Caco-2 (cell line): Measurements from ENCODE around the gene PCBP4. TPM values are rescaled to one million over a fixed set of nuclear protein-coding genes. Genes with fewer than 3 reads are reported as not detected.
"Not testable (repeated sequence)": the region's sequence is repeated elsewhere in the genome, so short reads cannot be mapped to it uniquely, and the experiment has no call there.

Experiments used
- BruUV-seq: library from RNA; stranded (reverse); fragments of 400-500 nt; replicated peaks from 2 replicates; lab custom pipeline; 2021; lab: Mats Ljungman, UMichigan
- CTCF ChIA-PET: fragments of 300-600 bp; sonication (Branson Sonifier 250); formaldehyde crosslinking; loops from one replicate; lab custom pipeline; 2022; ENCODE audit warnings: antibody characterized with exemption; lab: Charles Lee
- POLR2A ChIA-PET: fragments of 300-600 bp; sonication (Branson Sonifier 250); formaldehyde crosslinking; loops from one replicate; lab custom pipeline; 2022; ENCODE audit warnings: antibody characterized with exemption; lab: Charles Lee
- DNase-seq, 2 experiments: peaks; one replicate each; pipeline versions ENCODE4 v3.0.0 to v3.0.0-alpha.2; 2020 to 2022
- H3K27me3 ChIP-seq: replicated peaks from 2 replicates; pipeline ENCODE4 v1.6.0; 2011; ENCODE audit warnings: low read length; ENCODE audit not compliant: control insufficient read depth, insufficient read depth
- H3K36me3 ChIP-seq: 2 replicates; pipeline ENCODE4 v1.5.1; 2011; ENCODE audit warnings: low read length; ENCODE audit not compliant: control insufficient read depth, insufficient read depth
- H3K4me1 ChIP-seq: fragments of 250-450 bp; sonication (Bioruptor Pico); 2 replicates; pipeline ENCODE4 v1.5.1; 2020; ENCODE audit warnings: mild to moderate bottlenecking
- H3K4me3 ChIP-seq: 2 replicates; pipeline ENCODE4 v1.5.1; 2011; ENCODE audit warnings: low read depth, mild to moderate bottlenecking, control low read depth, low read length
- H3K9me3 ChIP-seq: fragments of 250-450 bp; sonication (Bioruptor Pico); 2 replicates; pipeline ENCODE4 v1.5.1; 2020; ENCODE audit warnings: mild to moderate bottlenecking, moderate library complexity
- H3K27ac Mint-ChIP-seq: one replicate; pipeline ENCODE4 v1.8.0; 2022; ENCODE audit warnings: mixed read lengths; ENCODE audit not compliant: unreplicated experiment
- H3K27me3 Mint-ChIP-seq: one replicate; pipeline ENCODE4 v1.8.0; 2022; ENCODE audit warnings: mixed read lengths; ENCODE audit not compliant: insufficient read depth, unreplicated experiment
- H3K36me3 Mint-ChIP-seq: one replicate; pipeline ENCODE4 v1.8.0; 2022; ENCODE audit warnings: mild to moderate bottlenecking, mixed read lengths; ENCODE audit not compliant: insufficient read depth, unreplicated experiment
- H3K4me1 Mint-ChIP-seq: one replicate; pipeline ENCODE4 v1.8.0; 2022; ENCODE audit warnings: low read depth, mixed read lengths; ENCODE audit not compliant: unreplicated experiment
- H3K4me3 Mint-ChIP-seq: one replicate; pipeline ENCODE4 v1.8.0; 2022; ENCODE audit warnings: mild to moderate bottlenecking, moderate library complexity, mixed read lengths; ENCODE audit not compliant: unreplicated experiment
- H3K9me3 Mint-ChIP-seq: one replicate; pipeline ENCODE4 v1.8.0; 2022; ENCODE audit warnings: mixed read lengths; ENCODE audit not compliant: unreplicated experiment
- intact Hi-C: fragments of 100-400 bp; cut with micrococcal nuclease; formaldehyde crosslinking; loops from one replicate; pipeline ENCODE4 v1.10.0; 2022; ENCODE audit not compliant: unreplicated experiment
- total RNA-seq: library from RNA; stranded (reverse); gene quantifications from 2 replicates; pipeline ENCODE4 v1.2.3, GENCODE V29; 2022
- TF ChIP-seq, protein P1 (sequence below), 2 experiments: fragments of 200-600 bp in 1 of 2; IDR thresholded peaks; 1 replicate in 1 of 2; 2 replicates in 1 of 2; pipeline versions ENCODE4 v1.5.1 to v1.8.0; 2011 to 2022; ENCODE audit warnings: antibody characterized with exemption in 1 of 2, control low read depth in 1 of 2, inconsistent platforms in 1 of 2, low read depth in 1 of 2, low read length in 1 of 2, mild to moderate bottlenecking in 1 of 2, moderate library complexity in 1 of 2; ENCODE audit not compliant: insufficient read depth in 1 of 2, severe bottlenecking in 1 of 2, unreplicated experiment in 1 of 2

The PCBP4 gene
- total RNA-seq, 1 experiment from 2014 or later = 46.5 TPM

DNA sequence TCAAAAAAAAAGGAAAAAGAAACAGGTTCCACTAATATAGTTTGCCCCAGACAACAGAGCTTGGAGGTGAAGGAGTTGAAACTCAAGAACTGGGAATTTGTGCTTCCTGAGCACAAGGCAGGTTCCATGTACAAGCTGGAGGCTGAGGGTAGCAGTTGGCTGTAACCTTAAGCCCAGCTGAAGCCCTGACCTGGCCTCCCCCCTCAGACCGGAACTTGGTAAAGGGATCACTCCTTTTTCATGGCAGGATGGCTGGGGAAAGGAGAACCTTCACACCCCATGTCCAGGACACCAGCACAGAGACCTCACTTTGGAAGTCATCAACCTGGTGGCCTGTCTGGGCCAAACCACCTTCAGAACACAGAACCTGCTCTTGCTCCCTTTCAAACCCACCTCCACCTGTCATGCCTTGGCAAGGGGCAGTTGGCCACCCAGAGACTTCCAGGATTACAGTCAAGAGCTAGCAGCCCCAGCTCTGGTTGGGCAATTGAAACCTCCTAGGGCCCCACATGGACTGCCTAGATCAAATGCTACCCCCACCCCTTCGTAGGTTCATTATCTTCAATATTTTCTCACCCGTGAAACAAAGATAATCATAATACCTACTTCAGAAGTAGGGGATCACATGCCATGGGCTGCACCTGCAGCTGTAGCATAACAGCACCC, 24.9 kb upstream of the PCBP4 start:
- Histone ChIP-seq H3K4me3 (no peak overlapping the region), H3K4me1 (peaks cover 12% of the 10 kb centered on the region), H3K9me3 (no peaks in the 10 kb centered on the region), H3K36me3 (peaks cover 10% of the 10 kb centered on the region), H3K27me3 (no peaks in the 10 kb centered on the region)
- no peak for DNase-seq
- TF ChIP-seq, protein P1, sequence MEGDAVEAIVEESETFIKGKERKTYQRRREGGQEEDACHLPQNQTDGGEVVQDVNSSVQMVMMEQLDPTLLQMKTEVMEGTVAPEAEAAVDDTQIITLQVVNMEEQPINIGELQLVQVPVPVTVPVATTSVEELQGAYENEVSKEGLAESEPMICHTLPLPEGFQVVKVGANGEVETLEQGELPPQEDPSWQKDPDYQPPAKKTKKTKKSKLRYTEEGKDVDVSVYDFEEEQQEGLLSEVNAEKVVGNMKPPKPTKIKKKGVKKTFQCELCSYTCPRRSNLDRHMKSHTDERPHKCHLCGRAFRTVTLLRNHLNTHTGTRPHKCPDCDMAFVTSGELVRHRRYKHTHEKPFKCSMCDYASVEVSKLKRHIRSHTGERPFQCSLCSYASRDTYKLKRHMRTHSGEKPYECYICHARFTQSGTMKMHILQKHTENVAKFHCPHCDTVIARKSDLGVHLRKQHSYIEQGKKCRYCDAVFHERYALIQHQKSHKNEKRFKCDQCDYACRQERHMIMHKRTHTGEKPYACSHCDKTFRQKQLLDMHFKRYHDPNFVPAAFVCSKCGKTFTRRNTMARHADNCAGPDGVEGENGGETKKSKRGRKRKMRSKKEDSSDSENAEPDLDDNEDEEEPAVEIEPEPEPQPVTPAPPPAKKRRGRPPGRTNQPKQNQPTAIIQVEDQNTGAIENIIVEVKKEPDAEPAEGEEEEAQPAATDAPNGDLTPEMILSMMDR (IDR thresholded peaks at IDR 0.05; ENCODE audit: insufficient read depth in 1 of 2, low read depth in 1 of 2, low read length in 1 of 2, severe bottlenecking in 1 of 2, unreplicated experiment in 1 of 2) = no peak
- Mint-ChIP-seq H3K4me3 (no peak overlapping the region), H3K27me3 (no peaks in the 10 kb centered on the region), H3K27ac (no peak overlapping the region), H3K9me3 (no peaks in the 10 kb centered on the region), H3K4me1 (peaks cover 11% of the 10 kb centered on the region), H3K36me3 (peaks cover 73% of the 10 kb centered on the region)
- CTCF ChIA-PET = interaction anchor here (0.9 to 1.0 kb wide), 2 partner anchors 10 to 51 kb away, joined by 3 read pairs; partner anchors contain the start of gene RRP9
- BruUV-seq = TSS peak; percentile 45
- POLR2A ChIA-PET = interaction anchor here (1.0 to 2.4 kb wide), 2 partner anchors 9 to 18 kb away, joined by 3 to 15 read pairs; partner anchors contain the start of gene ACY1
- intact Hi-C loops = no loop called here

DNA sequence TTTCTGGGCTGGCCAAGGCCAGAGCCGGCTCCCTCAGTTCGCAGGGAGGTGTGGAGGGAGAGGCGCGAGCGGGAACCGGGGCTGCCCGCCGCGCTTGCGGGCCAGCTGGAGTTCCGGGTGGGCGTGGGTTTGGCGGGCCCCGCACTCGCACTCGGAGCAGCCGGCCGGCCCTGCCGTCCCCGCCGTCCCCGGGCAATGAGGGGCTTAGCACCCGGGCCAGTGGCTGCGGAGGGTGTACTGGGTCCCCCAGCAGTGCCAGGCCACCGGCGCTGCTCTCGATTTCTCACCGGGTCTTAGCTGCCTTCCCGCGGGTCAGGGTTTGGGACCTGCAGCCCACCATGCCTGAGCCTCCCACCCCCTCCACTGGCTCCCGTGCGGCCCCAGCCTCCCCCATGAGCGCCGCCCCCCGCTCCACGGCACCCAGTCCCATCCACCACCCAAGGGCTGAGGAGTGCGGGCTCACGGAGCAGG, 23.3 kb upstream of the PCBP4 start:
- H3K9me3 Mint-ChIP-seq, H3K27me3 ChIP-seq, intact Hi-C loops, BruUV-seq, H3K4me3 Mint-ChIP-seq, H3K27me3 Mint-ChIP-seq, H3K36me3 ChIP-seq, DNase-seq, H3K9me3 ChIP-seq, H3K4me3 ChIP-seq: not testable (repeated sequence)
- Mint-ChIP-seq H3K4me1 (peaks cover 23% of the 10 kb centered on the region), H3K36me3 (peaks cover 69% of the 10 kb centered on the region), H3K27ac (peak overlapping the region; percentile 76)
- H3K4me1 ChIP-seq = peaks cover 28% of the 10 kb centered on the region
- ChIA-PET POLR2A (interaction anchor here (2.4 kb wide), 1 partner anchor 8 kb away, joined by 15 read pairs; the partner anchor contains the start of gene ACY1), CTCF (interaction anchor here (0.6 to 0.8 kb wide), 3 partner anchors 8 to 274 kb away, joined by 3 to 4 read pairs (median 3); partner anchors contain the start of gene RRP9)

DNA sequence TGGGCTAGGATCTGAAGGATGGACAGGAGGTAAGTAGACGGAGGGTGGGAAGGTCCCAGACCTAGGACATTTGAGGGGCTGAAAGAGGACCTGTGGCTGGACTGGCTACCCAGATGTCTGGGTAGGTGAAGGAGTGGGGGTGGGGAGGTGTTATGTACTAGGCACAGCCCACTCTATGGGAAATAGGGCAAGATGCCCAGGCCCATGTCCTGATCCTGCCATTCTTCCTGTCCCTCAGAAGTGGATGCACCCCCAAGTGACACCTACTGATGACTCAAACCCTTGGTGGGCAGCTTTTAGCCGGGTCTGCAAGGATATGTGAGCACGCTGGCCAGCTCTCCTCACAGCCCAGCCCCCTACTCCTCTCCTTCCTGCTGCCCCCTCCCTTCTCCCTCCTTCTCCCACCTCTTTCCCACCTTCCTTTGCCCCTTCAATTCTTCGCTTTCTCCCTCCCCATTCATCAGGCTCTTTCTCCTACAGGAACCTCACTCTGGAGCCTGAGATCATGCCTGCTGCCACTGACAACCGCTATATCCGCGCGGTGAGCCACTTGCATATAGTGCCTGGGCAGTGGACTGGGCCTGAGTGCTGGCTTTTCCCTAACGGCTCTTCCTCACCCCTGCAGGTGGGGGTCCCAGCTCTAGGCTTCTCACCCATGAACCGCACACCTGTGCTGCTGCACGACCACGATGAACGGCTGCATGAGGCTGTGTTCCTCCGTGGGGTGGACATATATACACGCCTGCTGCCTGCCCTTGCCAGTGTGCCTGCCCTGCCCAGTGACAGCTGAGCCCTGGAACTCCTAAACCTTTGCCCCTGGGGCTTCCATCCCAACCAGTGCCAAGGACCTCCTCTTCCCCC, 21.3 kb upstream of the PCBP4 start:
- intact Hi-C loops = no loop called here
- no peak for DNase-seq
- H3K36me3 Mint-ChIP-seq = peaks cover 51% of the 10 kb centered on the region
- peaks cover 35% of the 10 kb centered on the region for H3K4me1 ChIP-seq
- CTCF ChIA-PET = no interaction called here
- no peaks in the 10 kb centered on the region for H3K9me3 Mint-ChIP-seq
- no peak overlapping the region for H3K4me3 Mint-ChIP-seq
- H3K27me3 Mint-ChIP-seq = no peaks in the 10 kb centered on the region
- no peak overlapping the region for H3K27ac Mint-ChIP-seq
- H3K4me3 ChIP-seq = no peak overlapping the region
- peaks cover 3% of the 10 kb centered on the region for H3K36me3 ChIP-seq
- TF ChIP-seq, protein P1 (IDR thresholded peaks at IDR 0.05; ENCODE audit: insufficient read depth in 1 of 2, low read depth in 1 of 2, low read length in 1 of 2, severe bottlenecking in 1 of 2, unreplicated experiment in 1 of 2) = no peak
- POLR2A ChIA-PET = no interaction called here
- no peaks in the 10 kb centered on the region for H3K27me3 ChIP-seq
- no peaks in the 10 kb centered on the region for H3K9me3 ChIP-seq
- peaks cover 23% of the 10 kb centered on the region for H3K4me1 Mint-ChIP-seq
- no TSS peak for BruUV-seq
